ENCODE results near the gene RASGRF2.

RASGRF2 gene

DNA sequence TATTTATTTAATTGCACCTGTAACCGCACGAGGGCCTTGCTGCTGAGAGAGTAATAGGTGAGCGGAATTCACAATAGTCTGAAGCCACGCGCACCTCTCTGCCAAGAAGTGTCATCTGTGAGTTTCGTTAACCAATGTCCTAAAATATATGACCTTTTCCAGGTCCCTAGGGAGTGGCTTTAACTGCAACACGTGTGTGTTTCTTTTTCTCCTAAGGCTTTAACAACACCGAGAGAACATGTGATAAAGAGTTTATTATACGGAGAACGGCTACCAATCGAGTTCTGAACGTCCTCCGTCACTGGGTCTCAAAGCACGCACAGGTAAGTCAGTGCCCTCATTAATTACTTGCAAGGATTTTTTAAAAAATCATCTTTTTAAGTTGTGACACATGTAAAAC, 219.8 kb downstream of the RASGRF2 start:
- DNase-seq (ENCODE audit: low read depth): no peak
- TF ChIP-seq POLR2A (IDR thresholded peaks at IDR 0.05; ENCODE audit: extremely low read depth, insufficient read length) (no peak), MYC (IDR thresholded peaks at IDR 0.05; ENCODE audit: low read depth, low read length) (no peak)
- TF ChIP-seq, protein P1, sequence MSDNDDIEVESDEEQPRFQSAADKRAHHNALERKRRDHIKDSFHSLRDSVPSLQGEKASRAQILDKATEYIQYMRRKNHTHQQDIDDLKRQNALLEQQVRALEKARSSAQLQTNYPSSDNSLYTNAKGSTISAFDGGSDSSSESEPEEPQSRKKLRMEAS (IDR thresholded peaks at IDR 0.05; ENCODE audit: low read depth, low read length): no peak
- TF ChIP-seq, protein P2, sequence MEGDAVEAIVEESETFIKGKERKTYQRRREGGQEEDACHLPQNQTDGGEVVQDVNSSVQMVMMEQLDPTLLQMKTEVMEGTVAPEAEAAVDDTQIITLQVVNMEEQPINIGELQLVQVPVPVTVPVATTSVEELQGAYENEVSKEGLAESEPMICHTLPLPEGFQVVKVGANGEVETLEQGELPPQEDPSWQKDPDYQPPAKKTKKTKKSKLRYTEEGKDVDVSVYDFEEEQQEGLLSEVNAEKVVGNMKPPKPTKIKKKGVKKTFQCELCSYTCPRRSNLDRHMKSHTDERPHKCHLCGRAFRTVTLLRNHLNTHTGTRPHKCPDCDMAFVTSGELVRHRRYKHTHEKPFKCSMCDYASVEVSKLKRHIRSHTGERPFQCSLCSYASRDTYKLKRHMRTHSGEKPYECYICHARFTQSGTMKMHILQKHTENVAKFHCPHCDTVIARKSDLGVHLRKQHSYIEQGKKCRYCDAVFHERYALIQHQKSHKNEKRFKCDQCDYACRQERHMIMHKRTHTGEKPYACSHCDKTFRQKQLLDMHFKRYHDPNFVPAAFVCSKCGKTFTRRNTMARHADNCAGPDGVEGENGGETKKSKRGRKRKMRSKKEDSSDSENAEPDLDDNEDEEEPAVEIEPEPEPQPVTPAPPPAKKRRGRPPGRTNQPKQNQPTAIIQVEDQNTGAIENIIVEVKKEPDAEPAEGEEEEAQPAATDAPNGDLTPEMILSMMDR (IDR thresholded peaks at IDR 0.05; ENCODE audit: low read depth, low read length): no peak
- H3K4me3 ChIP-seq (ENCODE audit: low read depth, low read length): no peak overlapping the region

DNA sequence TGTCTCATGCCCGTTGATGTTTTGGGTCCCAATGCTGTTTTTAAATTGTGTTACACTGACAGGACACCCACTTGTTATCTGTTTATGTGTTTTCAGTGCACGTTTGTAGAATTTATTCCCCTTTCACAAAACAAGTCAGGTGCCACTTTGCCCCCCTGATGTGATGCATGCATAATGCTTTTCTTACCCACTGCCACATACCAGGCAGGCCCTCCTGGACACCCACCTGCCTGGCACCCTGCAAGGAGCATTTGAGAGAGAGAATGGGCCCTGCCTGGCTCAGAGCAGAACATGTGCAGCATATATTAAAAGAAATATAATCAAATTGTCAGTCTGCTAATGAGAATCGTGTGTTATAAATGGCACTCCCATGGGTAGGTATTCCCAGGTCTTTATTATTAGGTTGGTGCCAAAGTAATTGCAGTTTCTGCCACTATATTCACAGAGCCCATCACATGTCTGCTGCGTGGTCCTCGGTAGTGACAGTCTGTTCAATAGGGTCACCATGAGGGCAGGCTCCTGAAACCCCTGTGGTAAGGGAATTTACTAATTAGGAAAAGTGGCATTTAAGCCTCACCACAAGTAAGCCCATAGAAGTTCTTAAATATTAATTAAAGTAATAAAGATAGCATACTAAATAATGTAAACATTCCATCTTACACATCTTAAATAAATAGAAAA, 220.8 kb downstream of the RASGRF2 start:
- H3K4me3 ChIP-seq (ENCODE audit: low read depth, low read length): no peak overlapping the region
- TF ChIP-seq MYC (IDR thresholded peaks at IDR 0.05; ENCODE audit: low read depth, low read length): no peak
- TF ChIP-seq, protein P2 (IDR thresholded peaks at IDR 0.05; ENCODE audit: low read depth, low read length): no peak
- TF ChIP-seq, protein P1 (IDR thresholded peaks at IDR 0.05; ENCODE audit: low read depth, low read length): no peak
- TF ChIP-seq POLR2A (IDR thresholded peaks at IDR 0.05; ENCODE audit: extremely low read depth, insufficient read length): no peak
- no peak for DNase-seq (ENCODE audit: low read depth)

DNA sequence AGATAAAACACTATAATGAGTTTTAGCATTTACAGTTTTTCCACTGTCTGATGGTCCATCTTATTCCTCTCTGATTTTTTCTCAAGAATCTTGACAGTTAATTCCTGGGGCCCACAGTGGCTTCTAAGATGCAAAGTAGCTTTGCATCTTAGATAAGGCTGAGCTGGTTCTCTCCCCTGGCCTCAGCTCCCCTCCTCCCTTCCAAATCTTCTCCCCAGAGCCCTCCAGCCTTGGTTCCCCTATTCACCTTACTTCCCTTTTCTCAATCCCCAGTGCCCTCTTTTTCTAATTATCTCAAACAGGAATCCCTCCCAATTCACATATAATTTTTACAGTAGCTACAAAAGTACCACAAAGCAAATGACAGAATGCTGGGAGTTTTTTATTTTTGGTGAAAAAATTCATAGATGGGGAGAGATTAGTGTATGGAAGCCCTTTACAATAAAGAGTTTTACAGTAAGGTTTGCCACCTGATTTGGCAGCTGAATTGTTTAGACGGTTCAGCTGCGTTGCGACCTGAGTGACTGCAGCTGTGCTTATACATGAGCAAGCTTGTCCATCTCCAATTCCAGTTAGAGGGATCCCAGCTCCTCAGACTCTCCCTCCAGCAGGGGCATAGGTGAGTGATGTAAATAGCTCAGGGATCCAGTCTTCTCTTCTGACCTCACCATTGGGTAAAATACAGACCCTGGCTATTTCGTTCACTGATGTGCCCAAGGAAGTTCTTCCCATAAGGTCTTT, 221.6 kb downstream of the RASGRF2 start:
- TF ChIP-seq, protein P2 (IDR thresholded peaks at IDR 0.05; ENCODE audit: low read depth, low read length): no peak
- no peak for TF ChIP-seq POLR2A (IDR thresholded peaks at IDR 0.05; ENCODE audit: extremely low read depth, insufficient read length)
- TF ChIP-seq, protein P1 (IDR thresholded peaks at IDR 0.05; ENCODE audit: low read depth, low read length): no peak
- TF ChIP-seq MYC (IDR thresholded peaks at IDR 0.05; ENCODE audit: low read depth, low read length): no peak
- no peak overlapping the region for H3K4me3 ChIP-seq (ENCODE audit: low read depth, low read length)
- peak; percentile 52 for DNase-seq (ENCODE audit: low read depth)

DNA sequence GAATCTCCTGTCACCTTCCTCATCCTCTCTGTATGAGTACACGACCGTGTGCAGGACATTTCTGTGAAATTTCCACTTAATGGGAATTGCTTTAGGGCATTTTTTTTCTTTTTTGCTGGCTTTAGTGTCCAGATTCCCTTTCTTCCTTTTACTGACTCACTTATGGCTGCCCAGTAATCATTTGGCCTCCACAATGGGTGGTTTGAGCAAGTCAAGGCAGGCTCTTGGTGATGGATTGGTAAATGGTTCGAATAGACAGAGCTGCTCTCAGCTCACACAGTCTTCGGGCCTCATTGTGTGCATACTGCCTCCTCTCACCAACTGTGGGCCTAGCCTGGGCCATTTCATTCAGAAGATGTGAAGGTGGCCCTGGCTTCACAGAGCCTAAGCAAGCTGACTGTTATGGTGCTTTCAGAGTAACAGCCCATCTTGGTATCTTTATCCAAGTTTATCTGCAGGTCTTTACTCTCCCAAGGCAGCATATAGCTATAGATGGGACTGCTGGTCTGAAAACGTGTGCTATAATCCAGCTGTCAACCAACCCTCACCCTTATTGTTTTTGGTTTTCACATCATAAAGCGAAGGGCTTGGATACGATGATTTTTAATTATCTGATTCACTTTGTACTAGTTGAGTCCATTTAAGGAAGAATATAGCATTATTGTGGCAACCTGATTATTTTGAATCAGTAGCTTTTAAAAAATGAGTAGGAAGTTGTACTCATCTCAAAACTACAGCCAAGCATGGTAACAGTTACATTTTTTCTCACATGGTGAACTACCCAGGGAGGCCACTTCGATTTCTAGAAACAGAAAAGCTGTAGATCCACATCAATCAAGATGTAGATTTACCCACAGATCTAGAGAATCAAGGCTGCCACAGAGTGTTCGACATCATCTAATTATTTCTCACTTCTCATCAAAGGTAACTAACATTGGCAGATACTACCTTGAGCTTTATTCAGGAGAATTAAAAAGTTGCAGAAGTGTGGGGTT, 222.5 kb downstream of the RASGRF2 start:
- TF ChIP-seq, protein P2 (IDR thresholded peaks at IDR 0.05; ENCODE audit: low read depth, low read length): no peak
- no peak for TF ChIP-seq POLR2A (IDR thresholded peaks at IDR 0.05; ENCODE audit: extremely low read depth, insufficient read length)
- TF ChIP-seq, protein P1 (IDR thresholded peaks at IDR 0.05; ENCODE audit: low read depth, low read length): no peak
- no peak for TF ChIP-seq MYC (IDR thresholded peaks at IDR 0.05; ENCODE audit: low read depth, low read length)
- DNase-seq (ENCODE audit: low read depth): no peak
- H3K4me3 ChIP-seq (ENCODE audit: low read depth, low read length): no peak overlapping the region
